Measurements from ENCODE around the gene DAPK1. TPM values are rescaled to one million over a fixed set of nuclear protein-coding genes. Genes with fewer than 3 reads are reported as not detected.

Gene DAPK1
- total and polyA plus RNA-seq, 8 donors: 78.2 to 242 (median 215) TPM

- TF ChIP-seq CTCF (IDR thresholded peaks at IDR 0.05): no peak
- Histone ChIP-seq H3K4me1 (peaks cover 13 to 50% of the 10 kb centered on the region in 2 donors), H3K9me3 (no peaks in the 10 kb centered on the region), H3K36me3 (no peaks in the 10 kb centered on the region), H3K27ac (no peak overlapping the region), H3K27me3 (no peaks in the 10 kb centered on the region), H3K4me3 (no peak overlapping the region)
- DNase-seq (no peak), ATAC-seq (no peak)
- intact Hi-C loops (cut with DNase I): no loop called here
These were observed 21.8 kb downstream of the DAPK1 start for GRCh38 chr9:87519461-87519860.

GRCh38 chr9:87520172-87520683, 22.6 kb downstream of the DAPK1 start:
- H3K9me3 ChIP-seq: no peaks in the 10 kb centered on the region
- H3K4me1 ChIP-seq: peaks cover 13 to 44% of the 10 kb centered on the region in 2 donors
- H3K27me3 ChIP-seq: no peaks in the 10 kb centered on the region
- DNase-seq: no peak
- H3K27ac ChIP-seq: no peak overlapping the region
- no peak overlapping the region for H3K4me3 ChIP-seq
- no peak for ATAC-seq
- intact Hi-C loops (cut with DNase I): no loop called here
- no peaks in the 10 kb centered on the region for H3K36me3 ChIP-seq
- no peak for TF ChIP-seq CTCF (IDR thresholded peaks at IDR 0.05)

GRCh38 chr9:87521834-87522233, 24.2 kb downstream of the DAPK1 start:
- no peak for TF ChIP-seq CTCF (IDR thresholded peaks at IDR 0.05)
- Histone ChIP-seq H3K27me3 (no peaks in the 10 kb centered on the region), H3K36me3 (no peaks in the 10 kb centered on the region), H3K4me1 (peaks cover 10 to 28% of the 10 kb centered on the region in 2 donors), H3K9me3 (no peaks in the 10 kb centered on the region), H3K27ac (no peak overlapping the region), H3K4me3 (no peak overlapping the region)
- ATAC-seq: no peak
- peak in 1 of 4 donors; percentile 24 for DNase-seq
- intact Hi-C loops (cut with DNase I): no loop called here

GRCh38 chr9:87524061-87524460, 26.4 kb downstream of the DAPK1 start:
- H3K4me3 ChIP-seq: no peak overlapping the region
- H3K9me3 ChIP-seq: no peaks in the 10 kb centered on the region
- ATAC-seq (no peak), DNase-seq (no peak)
- H3K36me3 ChIP-seq: no peaks in the 10 kb centered on the region
- no peak for TF ChIP-seq CTCF (IDR thresholded peaks at IDR 0.05)
- H3K27ac ChIP-seq: no peak overlapping the region
- peaks cover 3 to 18% of the 10 kb centered on the region in 2 donors for H3K4me1 ChIP-seq
- H3K27me3 ChIP-seq: no peaks in the 10 kb centered on the region
- intact Hi-C loops (cut with DNase I): no loop called here

GRCh38 chr9:87525546-87526303, 28.1 kb downstream of the DAPK1 start:
- TF ChIP-seq CTCF (IDR thresholded peaks at IDR 0.05): no peak
- no peak overlapping the region for H3K4me3 ChIP-seq
- no peak for ATAC-seq
- H3K27ac ChIP-seq: no peak overlapping the region
- no peaks in the 10 kb centered on the region for H3K27me3 ChIP-seq
- no peak for DNase-seq
- no peaks in the 10 kb centered on the region for H3K36me3 ChIP-seq
- H3K9me3 ChIP-seq: no peaks in the 10 kb centered on the region
- peaks cover 0 to 28% of the 10 kb centered on the region in 2 donors for H3K4me1 ChIP-seq
- intact Hi-C loops (cut with DNase I): no loop called here
